H1 (cell line): ENCODE data around the gene PRX. TPM values are rescaled to one million over a fixed set of nuclear protein-coding genes. Genes with fewer than 3 reads are reported as not detected.

Experiments used
- ATF2 ChIP-seq: IDR thresholded peaks from 2 replicates; pipeline ENCODE4 v1.6.1; 2012; ENCODE audit warnings: low read length, inconsistent platforms
- BACH1 ChIP-seq: IDR thresholded peaks from 2 replicates; pipeline ENCODE4 v1.6.1; 2012; ENCODE audit warnings: low read length, improper control_type of control experiment
- BRCA1 ChIP-seq: IDR thresholded peaks from 2 replicates; pipeline ENCODE4 v1.6.1; 2012; ENCODE audit warnings: low read depth, low read length, improper control_type of control experiment
- CEBPB ChIP-seq: IDR thresholded peaks from 2 replicates; pipeline ENCODE4 v1.6.1; 2012; ENCODE audit warnings: low read depth, low read length
- KDM1A ChIP-seq: fragments of 200-600, 300-600 bp; sonication (generic); IDR thresholded peaks from 2 replicates; pipeline ENCODE4 v1.7.1; 2016; ENCODE audit warnings: mild to moderate bottlenecking, low read length, borderline replicate concordance
- RAD21 ChIP-seq, 2 experiments: IDR thresholded peaks in 1 of 2; conservative IDR thresholded peaks in 1 of 2; 2 replicates each; pipeline ENCODE4 v1.6.1; 2011; ENCODE audit warnings: low read depth in 2 of 2, low read length in 2 of 2, improper control_type of control experiment in 1 of 2, inconsistent platforms in 1 of 2, mild to moderate bottlenecking in 1 of 2, moderate library complexity in 1 of 2
- RBBP5 ChIP-seq: IDR thresholded peaks from 2 replicates; pipeline ENCODE4 v1.7.1; 2012; ENCODE audit warnings: low read depth, mild to moderate bottlenecking, inconsistent platforms, low read length, moderate library complexity, borderline replicate concordance
- polyA plus RNA-seq, 7 experiments: library from polyadenylated mRNA; depleted of rRNA in 3 of 7; stranded (reverse) in 5 of 7; unstranded in 2 of 7; fragments of >200 nt in 5 of 7; fragments of 200-250 nt in 2 of 7; gene quantifications; 1 replicate in 5 of 7; 2 replicates in 1 of 7; 4 replicates in 1 of 7; pipeline versions ENCODE4 v1.2.1 to v1.2.3, GENCODE V29; 2011 to 2013; ENCODE audit warnings: missing spikeins in 2 of 7, mixed read lengths in 2 of 7
- total RNA-seq: library from RNA; stranded (reverse); fragmentation: NEBNext Ultra II Directional; extraction: Animal tissue kit (Norgen Biotek cat#: 25700); gene quantifications from 2 replicates; pipeline ENCODE4 v1.2.1, GENCODE V29; 2021

Gene PRX
- total and polyA plus RNA-seq, 2 of the 8 experiments (the other 6 are each of a cell fraction or from before 2014, with no cell fraction given): 2.8 to 5.8 TPM

GRCh38 chr19:40452016-40452415 is 38.8 kb upstream of the PRX start (continued):
- no peak for TF ChIP-seq ATF2
- TF ChIP-seq RAD21 (IDR thresholded peaks at IDR 0.05 in 1 of 2, conservative IDR thresholded peaks at IDR 0.05 in 1 of 2; ENCODE audit: low read depth in 2 of 2, low read length in 2 of 2): no peak
- no peak for TF ChIP-seq KDM1A
- TF ChIP-seq RBBP5: no peak
- TF ChIP-seq BACH1: no peak
- no peak for TF ChIP-seq BRCA1
- no peak for TF ChIP-seq CEBPB
- TF ChIP-seq, all 59 proteins: peak for 0
